HL-60/S4 treated with retinoic acid at 250 ng/mL for 4 days and 3 days (cell line): ENCODE measurements around the gene SMCR8.
"Not testable (repeated sequence)": the region's sequence is repeated elsewhere in the genome, so short reads cannot be mapped to it uniquely, and the experiment has no call there.

Experiments
- in situ Hi-C: fragments of 300-500 bp; cut with MboI; formaldehyde crosslinking; loops from 2 replicates; pipeline ENCODE4 v1.7.0; 2022; ENCODE audit warnings: low sequenced_read_pairs

The SMCR8 gene

GRCh38 chr17:18318117-18318516 lies 3.0 kb downstream of the SMCR8 start:
- in situ Hi-C loops: no loop called here

DNA sequence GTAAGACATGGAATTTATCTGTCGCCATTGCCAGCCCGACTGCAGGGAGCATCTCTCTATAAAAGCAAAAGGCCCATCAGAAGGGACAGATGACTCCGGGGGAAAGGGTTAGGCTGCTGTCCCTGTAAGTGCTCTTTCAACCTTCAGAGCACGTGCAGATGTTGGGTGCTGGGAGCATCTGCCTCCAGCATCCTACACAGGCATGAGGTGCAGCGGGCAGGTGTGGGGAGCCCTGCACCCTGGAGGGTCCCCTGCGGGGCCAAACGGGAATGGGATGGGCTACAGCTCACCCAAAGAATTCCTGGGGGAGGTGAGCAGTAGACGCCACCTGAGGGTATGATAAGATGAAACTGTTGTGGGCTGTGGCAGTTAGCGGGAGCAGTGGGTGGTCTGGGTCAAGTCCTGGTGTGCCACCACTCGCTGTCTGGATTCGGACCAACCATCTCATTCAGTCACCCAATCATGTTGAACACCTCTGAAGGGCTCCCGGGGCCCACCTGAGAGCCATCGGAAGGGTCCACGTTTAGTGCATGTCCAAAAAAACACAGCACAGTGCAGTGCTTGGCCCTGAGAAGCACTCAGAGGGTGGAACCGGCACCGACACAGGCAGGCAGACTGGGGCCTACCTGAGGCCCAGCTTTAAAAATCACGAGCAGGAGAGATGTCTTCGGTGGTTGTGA lies 3.8 kb downstream of the SMCR8 start:
- in situ Hi-C loops: no loop called here

DNA sequence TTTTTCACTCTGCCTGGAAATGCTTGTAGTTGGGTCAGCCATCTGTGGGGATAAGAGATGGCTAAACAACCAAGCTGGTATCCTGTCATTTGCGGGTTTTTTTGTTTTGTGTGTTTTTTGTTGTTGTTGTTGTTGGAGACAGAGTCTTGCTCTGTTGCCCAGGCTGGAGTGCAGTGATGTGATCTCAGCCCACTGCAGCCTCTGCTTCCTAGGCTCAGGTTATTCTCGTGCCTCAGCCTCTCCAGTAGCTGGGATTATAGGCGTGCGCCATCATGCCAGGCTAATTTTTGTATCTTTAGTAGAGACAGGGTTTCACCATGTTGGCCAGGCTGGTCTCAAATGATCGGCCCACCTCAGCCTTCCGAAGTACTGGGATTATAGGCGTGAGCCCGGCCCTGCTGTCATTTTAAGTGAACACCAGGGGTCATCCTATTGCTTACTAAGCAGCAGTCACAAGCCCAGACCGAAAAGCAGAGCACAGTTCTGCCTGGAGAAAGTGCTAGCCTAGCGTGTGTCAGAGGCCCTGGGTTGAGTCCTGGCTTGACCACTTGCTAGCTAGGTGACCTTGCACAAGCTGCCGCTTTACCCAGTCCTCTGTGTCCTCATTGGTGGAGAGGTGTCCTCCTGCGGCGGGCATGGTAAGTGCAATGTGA lies 4.6 kb downstream of the SMCR8 start:
- in situ Hi-C loops: no loop called here

DNA sequence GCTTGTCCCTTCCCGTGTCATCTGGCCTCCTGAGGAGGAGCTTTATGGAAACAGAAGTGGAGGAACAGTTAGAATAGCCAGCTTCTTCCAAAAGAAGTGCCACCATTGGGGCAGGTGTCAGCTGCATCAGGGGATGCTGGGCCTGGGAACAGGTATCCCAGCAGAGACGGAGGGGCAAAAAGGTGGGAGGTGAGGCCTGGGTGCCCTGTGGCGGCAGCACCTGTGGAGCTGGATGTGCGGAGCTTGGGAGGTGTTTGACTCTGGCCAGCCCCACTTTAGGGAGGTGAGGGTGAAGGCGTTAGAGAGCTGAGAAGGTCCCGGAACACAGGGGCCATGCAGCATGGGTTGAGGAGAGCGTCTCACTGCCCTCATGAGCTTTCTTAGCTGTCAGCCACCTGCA lies 5.2 kb downstream of the SMCR8 start:
- in situ Hi-C loops: no loop called here

DNA sequence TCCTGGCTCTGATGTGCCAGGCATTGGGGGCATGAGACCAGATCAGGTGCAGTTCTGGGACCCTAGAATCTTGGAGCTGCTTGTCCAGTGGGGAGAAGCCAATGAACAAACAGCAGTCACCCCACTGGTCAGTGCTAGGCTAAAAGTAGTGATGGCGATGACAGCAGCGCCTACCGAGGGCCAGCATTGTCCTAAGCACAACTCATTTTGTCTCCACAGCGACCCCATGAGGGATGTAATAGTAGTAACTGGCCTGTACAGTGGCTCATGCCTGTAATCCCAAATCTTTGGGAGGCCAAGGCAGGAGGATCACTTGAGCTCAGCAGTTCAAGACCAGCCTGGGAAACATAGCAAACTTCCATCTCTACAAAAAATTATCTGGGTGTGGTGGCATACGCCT lies 6.2 kb downstream of the SMCR8 start:
- in situ Hi-C loops: no loop called here

- in situ Hi-C loops: no loop called here
Measured at GRCh38 chr17:18322522-18322921, 7.4 kb downstream of the SMCR8 start.

GRCh38 chr17:18323007-18323406 lies 7.9 kb downstream of the SMCR8 start:
- in situ Hi-C loops: no loop called here

GRCh38 chr17:18323507-18324139 lies 8.5 kb downstream of the SMCR8 start:
- in situ Hi-C loops: no loop called here

GRCh38 chr17:18324140-18325050 lies 9.3 kb downstream of the SMCR8 start:
- in situ Hi-C loops: no loop called here

DNA sequence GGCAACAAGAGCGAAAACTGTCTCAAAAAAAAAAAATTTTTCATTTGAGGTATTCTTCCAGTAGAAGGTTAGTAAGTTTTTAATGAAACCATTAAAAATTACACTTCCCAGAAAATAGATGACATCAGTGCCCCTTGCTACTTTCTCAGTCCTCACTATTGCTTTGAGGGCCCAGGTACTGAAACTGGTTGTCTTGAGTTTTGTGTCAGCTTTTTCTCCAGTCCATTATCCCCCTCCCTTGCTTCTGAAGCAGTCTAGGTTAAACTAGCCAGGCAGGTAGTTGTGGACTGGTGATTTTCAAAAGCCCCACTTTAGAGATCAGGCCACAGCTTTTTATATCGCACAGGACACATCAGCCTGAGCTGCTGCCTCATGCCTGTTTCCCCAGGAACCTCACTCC lies 10.9 kb downstream of the SMCR8 start:
- in situ Hi-C loops: no loop called here

DNA sequence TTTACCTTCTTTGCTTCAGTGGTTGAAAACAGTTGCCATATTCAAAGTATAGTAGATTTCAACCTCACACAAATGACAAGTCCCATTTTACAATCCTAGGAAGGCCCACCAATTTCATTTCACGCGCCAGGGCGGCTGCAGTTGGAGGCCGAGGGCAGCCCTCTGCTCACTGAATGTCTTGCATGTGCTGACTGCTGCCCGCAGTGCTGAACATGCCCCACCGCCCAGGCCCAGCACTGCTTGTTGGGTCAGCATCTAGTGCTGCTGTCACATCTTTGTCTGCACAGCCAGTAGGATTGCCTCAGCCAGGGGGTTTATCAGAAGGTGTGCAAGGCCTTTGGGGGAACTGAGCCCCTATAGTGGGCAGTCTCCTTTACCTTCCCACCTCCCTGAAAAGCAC lies 11.5 kb downstream of the SMCR8 start:
- in situ Hi-C loops: no loop called here

DNA sequence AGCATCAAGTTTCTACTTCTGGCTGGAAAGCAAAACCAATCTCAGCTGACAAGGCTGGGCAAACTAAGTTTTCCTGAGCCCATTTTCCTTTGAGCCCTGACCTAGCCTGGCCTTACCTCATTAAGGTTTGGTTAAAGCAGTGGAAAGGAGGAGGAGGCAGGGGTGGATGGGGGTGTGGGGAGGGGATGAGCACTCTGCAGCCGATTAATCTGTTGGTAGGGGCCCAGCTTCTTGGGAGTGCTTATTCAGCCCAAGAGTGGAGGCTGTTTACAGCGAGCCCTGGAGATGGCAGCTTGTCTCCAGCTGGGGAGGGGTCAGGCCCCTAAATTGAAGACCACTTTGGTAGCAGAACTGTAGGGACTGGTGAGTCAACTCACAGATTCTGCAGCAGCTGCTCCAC lies 12.0 kb downstream of the SMCR8 start:
- in situ Hi-C loops: no loop called here

DNA sequence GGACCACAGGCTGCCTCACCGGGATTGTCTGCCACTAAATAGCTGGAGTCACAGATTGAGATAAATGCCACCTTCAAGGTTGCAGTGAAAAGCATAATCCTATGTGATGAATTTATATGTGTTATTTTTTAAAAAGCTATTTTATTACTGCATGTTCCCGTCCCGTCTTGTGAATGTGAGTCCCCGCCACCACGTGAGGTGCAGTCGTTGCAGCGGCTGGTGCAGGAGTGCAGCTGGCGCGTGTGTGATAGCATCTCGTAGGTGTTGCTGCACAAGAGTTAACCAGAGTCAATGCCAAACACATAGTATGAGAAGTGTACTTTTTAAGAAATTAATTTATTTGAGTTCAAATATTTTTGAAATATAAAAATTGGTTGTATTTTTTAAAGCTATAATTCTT lies 12.5 kb downstream of the SMCR8 start:
- in situ Hi-C loops: no loop called here

- in situ Hi-C loops: no loop called here
Measured at GRCh38 chr17:18328643-18329204, 13.6 kb downstream of the SMCR8 start.

DNA sequence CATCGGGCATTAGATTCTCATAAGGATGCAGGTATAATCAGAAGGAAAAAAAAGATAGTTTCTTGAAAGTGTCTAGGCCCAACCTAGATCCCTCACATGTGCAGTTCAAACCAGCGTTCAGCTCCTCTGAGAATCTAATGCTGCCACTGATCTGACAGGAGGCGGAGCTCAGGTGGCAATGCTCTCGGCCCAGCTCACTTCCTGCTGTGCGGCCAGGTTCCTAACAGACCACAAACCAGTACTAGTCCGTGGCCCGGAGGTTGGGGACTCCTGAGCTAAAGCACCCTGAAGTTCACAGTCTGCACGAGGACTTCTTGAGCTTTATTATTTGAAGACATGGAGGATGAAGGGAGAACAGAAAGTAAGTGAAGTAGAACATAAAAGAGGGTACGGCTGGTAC lies 16.8 kb downstream of the SMCR8 start:
- in situ Hi-C loops: no loop called here

DNA sequence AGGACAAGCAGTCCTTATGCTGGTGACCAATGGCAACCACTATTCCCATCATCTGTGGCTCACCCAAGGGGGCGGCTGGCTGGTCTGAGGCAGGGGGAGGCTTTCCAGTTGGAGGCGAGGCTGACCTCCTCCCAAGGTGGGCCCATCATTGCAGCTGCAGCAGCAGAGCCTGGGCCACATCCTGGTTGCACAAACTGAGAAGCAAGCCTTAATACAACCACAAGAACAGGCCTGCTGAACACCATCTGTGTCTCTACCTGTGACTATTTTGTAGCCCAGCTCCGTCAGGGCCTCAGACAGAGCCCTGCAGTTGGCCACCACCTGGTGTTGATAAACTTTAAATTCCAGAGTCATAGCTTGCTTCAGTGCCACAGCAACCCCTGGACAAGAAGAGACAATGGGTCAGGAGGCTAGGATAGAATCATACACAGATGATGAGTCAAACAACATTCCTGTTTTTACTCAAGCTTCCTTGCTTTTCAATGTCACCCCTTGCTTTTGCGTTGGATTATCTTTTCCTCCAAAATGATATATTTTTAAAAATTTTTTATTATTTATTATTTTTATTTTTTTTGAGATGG lies 17.9 kb downstream of the SMCR8 start:
- in situ Hi-C loops: no loop called here

DNA sequence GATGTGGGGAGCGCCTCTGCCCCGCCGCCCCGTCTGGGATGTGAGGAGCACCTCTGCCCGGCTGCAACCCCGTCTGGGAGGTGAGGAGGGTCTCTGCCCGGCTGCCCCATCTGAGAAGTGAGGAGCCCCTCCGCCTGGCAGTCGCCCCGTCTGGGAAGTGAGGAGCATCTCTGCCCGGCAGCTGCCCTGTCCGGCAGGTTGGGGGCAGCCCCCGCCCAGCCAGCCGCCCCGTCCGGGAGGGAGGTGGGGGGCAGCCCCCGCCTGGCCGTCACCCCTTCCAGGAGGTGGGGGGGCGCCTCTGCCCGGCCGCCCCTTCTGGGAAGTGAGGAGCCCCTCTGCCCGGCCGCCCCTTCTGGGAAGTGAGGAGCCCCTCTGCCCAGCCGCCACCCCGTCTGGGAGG lies 23.1 kb downstream of the SMCR8 start:
- in situ Hi-C loops: not testable (repeated sequence)

GRCh38 chr17:18339933-18340332 lies 24.8 kb downstream of the SMCR8 start:
- in situ Hi-C loops: no loop called here

- in situ Hi-C loops: no loop called here
Measured at GRCh38 chr17:18344021-18344420, 28.9 kb downstream of the SMCR8 start.

- in situ Hi-C loops: no loop called here
Measured at GRCh38 chr17:18353541-18353940, 38.4 kb downstream of the SMCR8 start.

DNA sequence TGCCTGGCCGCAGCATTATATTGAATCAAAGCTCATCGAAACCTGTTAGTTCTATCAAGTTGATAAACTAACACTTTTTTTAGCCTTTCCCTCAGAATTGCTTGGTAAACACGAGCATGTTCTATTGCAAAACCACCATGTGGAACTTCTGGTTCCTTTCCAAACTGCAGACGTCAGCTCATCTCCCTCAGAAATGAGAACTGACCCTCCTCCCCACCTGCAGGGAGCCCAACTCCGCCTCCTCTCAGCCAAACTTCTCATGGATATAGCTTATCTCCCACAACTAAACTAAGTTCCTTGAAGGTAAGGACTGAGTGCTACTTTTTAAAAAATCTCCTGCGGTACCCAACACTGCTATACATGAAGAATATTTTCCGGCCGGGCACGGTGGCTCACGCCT lies 41.5 kb downstream of the SMCR8 start:
- in situ Hi-C loops: no loop called here
